Measurements from ENCODE around the gene PRKCA. TPM values are rescaled to one million over a fixed set of nuclear protein-coding genes. Genes with fewer than 3 reads are reported as not detected.

PRKCA gene
- polyA plus RNA-seq, 1 experiment = 66.8 TPM

DNA sequence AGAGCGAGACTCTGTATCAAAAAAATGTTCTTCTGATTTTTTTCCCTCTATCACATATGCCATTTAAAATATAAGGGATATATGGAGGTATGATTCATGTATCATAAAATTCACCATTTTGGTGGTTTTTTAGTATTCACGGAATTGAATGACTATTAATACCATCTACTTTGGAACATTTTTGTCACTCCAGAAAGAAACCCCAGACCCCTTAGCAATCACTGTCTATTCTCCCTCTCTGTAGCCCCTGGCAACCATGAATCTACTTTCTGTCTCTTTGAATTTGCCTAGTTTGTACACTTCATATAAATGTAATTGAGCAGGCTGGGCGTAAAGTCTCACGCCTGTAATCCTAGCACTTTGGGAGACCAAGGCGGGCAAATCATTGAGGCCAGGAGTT, 75.9 kb downstream of the PRKCA start:
- no peak overlapping the region for H3K27ac ChIP-seq (ENCODE audit: low read depth, low read length)
- H3K9me3 ChIP-seq (ENCODE audit: control insufficient read depth, insufficient read depth, low read length) = no peaks in the 10 kb centered on the region
- no peak for DNase-seq (ENCODE audit: low read depth, low spot score)
- ChIA-PET CTCF (no interaction called here), POLR2A (no interaction called here)
- H3K4me3 ChIP-seq (ENCODE audit: low read depth, low read length) = no peak overlapping the region
- TF ChIP-seq, protein P1, sequence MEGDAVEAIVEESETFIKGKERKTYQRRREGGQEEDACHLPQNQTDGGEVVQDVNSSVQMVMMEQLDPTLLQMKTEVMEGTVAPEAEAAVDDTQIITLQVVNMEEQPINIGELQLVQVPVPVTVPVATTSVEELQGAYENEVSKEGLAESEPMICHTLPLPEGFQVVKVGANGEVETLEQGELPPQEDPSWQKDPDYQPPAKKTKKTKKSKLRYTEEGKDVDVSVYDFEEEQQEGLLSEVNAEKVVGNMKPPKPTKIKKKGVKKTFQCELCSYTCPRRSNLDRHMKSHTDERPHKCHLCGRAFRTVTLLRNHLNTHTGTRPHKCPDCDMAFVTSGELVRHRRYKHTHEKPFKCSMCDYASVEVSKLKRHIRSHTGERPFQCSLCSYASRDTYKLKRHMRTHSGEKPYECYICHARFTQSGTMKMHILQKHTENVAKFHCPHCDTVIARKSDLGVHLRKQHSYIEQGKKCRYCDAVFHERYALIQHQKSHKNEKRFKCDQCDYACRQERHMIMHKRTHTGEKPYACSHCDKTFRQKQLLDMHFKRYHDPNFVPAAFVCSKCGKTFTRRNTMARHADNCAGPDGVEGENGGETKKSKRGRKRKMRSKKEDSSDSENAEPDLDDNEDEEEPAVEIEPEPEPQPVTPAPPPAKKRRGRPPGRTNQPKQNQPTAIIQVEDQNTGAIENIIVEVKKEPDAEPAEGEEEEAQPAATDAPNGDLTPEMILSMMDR (IDR thresholded peaks at IDR 0.05; ENCODE audit: low read depth, low read length) = no peak
- H3K27me3 ChIP-seq (ENCODE audit: control insufficient read depth, insufficient read depth, low read length) = no peaks in the 10 kb centered on the region

DNA sequence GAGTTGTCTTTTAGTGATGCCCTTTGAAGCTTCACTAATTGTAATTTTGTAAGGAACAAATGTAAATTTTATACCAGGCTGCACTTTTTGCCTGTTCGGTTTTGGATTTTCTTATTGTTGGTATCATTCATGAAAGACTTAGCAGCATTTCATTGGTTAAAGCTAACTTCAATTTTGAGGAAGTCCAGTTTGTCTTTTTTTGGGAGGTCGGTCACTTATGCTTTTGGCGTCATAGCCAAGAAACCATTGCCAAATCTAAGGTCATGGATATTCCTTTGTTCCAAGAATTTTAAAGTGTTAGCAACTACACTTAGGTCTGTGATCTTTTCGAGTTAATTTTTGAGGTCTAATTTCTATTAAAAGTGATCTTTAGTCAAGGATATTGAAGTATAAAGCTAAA, 77.1 kb downstream of the PRKCA start:
- H3K27ac ChIP-seq (ENCODE audit: low read depth, low read length) = no peak overlapping the region
- H3K27me3 ChIP-seq (ENCODE audit: control insufficient read depth, insufficient read depth, low read length) = no peaks in the 10 kb centered on the region
- DNase-seq (ENCODE audit: low read depth, low spot score) = no peak
- ChIA-PET POLR2A (no interaction called here), CTCF (no interaction called here)
- TF ChIP-seq, protein P1 (IDR thresholded peaks at IDR 0.05; ENCODE audit: low read depth, low read length) = no peak
- no peaks in the 10 kb centered on the region for H3K9me3 ChIP-seq (ENCODE audit: control insufficient read depth, insufficient read depth, low read length)
- H3K4me3 ChIP-seq (ENCODE audit: low read depth, low read length) = no peak overlapping the region

DNA sequence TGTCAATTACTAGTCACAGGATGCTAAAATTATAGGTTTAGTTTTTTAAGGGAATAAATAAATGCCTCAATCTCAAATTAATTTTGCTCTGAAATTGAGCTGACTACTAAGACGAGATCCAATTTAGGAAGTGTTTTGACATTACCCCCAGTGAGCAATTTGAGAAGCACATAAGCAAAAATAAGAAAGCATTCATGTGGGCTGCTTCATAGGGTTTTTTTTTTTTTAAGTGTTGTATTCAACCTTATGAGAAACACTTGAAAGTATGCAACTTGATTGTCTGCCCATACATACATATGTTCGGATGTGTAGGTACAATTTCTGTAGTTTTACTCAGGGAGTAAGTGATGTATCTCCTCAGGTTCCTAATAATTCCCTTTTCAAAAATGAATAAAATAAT, 77.6 kb downstream of the PRKCA start:
- H3K27ac ChIP-seq (ENCODE audit: low read depth, low read length) = no peak overlapping the region
- no peak for DNase-seq (ENCODE audit: low read depth, low spot score)
- no peaks in the 10 kb centered on the region for H3K9me3 ChIP-seq (ENCODE audit: control insufficient read depth, insufficient read depth, low read length)
- POLR2A ChIA-PET = no interaction called here
- H3K4me3 ChIP-seq (ENCODE audit: low read depth, low read length) = no peak overlapping the region
- TF ChIP-seq, protein P1 (IDR thresholded peaks at IDR 0.05; ENCODE audit: low read depth, low read length) = no peak
- H3K27me3 ChIP-seq (ENCODE audit: control insufficient read depth, insufficient read depth, low read length) = no peaks in the 10 kb centered on the region
- CTCF ChIA-PET = no interaction called here

DNA sequence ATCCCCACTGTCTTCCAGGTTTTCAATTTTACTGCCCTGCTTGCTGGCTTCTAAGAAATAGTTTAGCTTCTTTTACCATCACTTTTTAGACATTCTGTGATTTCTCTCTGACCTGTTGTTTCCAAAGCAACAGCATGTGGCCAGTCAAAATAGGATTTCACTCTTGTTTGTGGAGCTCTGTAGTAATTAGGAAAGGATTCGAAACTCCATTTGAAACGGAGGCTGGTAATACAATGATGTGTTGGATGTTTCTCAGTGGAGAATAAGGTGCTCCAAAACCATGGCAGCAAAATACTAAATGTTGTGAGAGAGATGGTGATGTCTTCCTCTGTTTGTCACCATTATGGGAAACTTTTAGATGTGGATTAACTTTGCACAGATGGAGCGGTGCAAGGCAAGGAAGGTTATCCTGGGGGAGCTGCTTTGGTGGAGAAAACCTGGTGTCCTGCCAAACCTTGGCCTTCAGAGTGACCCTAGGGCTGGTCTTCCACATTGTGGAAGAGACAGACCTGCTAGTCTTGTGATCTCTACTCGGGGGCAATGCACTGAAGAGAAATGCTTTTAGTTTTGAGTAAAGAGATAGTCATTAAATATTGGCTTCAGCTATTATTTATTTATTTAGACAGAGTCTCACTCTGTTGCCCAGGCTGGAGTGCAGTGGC, 79.4 kb downstream of the PRKCA start:
- POLR2A ChIA-PET = no interaction called here
- no peak for DNase-seq (ENCODE audit: low read depth, low spot score)
- CTCF ChIA-PET = interaction anchor here (0.6 to 1.0 kb wide), 2 partner anchors 21 to 89 kb away, joined by 3 to 7 read pairs; no protein-coding TSS in a partner anchor
- TF ChIP-seq, protein P1 (IDR thresholded peaks at IDR 0.05; ENCODE audit: low read depth, low read length) = no peak
- no peaks in the 10 kb centered on the region for H3K9me3 ChIP-seq (ENCODE audit: control insufficient read depth, insufficient read depth, low read length)
- no peak overlapping the region for H3K4me3 ChIP-seq (ENCODE audit: low read depth, low read length)
- H3K27ac ChIP-seq (ENCODE audit: low read depth, low read length) = no peak overlapping the region
- H3K27me3 ChIP-seq (ENCODE audit: control insufficient read depth, insufficient read depth, low read length) = no peaks in the 10 kb centered on the region

DNA sequence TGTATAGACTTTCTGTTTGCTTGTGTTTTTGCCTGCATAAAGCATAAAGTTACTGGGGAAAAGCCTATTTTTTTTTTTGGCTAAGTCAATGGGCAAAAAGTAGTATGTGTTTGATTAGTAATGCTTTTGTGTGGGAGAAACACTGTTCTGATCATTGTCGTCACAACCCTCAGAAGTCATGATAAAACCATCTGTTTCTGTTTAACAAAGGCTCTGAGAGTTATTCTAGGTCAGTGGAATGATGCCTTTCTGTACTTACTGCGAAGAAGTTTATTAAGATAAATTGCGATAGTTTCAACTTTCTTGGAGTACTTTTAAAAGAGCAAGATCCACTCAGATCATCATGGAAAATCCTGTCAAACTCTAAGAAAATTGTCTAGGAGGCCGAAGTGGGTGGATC, 80.9 kb downstream of the PRKCA start:
- CTCF ChIA-PET = no interaction called here
- POLR2A ChIA-PET = no interaction called here
- TF ChIP-seq, protein P1 (IDR thresholded peaks at IDR 0.05; ENCODE audit: low read depth, low read length) = no peak
- Histone ChIP-seq H3K27me3 (ENCODE audit: control insufficient read depth, insufficient read depth, low read length) (no peaks in the 10 kb centered on the region), H3K27ac (ENCODE audit: low read depth, low read length) (peak overlapping the region; percentile 66), H3K4me3 (ENCODE audit: low read depth, low read length) (no peak overlapping the region), H3K9me3 (ENCODE audit: control insufficient read depth, insufficient read depth, low read length) (no peaks in the 10 kb centered on the region)
- DNase-seq (ENCODE audit: low read depth, low spot score) = peak; percentile 80
